Activated CD4-positive, CD25-positive, alpha-beta regulatory T cell treated with anti-CD3 and anti-CD28 coated beads, Interleukin-2, amount 50 U/mL, for 24 hours (primary cell): Measurements from ENCODE around the gene DTD1.

Experiments
- ATAC-seq, 2 donors: fragments of 150-1000 bp; cut with Tn5 transposase; one replicate each; pipeline ENCODE4 v1.10.0; 2021; ENCODE audit warnings: mild to moderate bottlenecking in 1 of 2, moderate library complexity in 1 of 2

Gene DTD1, protein sequence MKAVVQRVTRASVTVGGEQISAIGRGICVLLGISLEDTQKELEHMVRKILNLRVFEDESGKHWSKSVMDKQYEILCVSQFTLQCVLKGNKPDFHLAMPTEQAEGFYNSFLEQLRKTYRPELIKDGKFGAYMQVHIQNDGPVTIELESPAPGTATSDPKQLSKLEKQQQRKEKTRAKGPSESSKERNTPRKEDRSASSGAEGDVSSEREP

GRCh38 chr20:18587665-18588573 lies at the start of gene DTD1:
DTD1 (plus strand) TSS chr20:18588054; CDS start chr20:18588073, 19 bp downstream.
- peak; percentile 81 to 84 for ATAC-seq

DNA sequence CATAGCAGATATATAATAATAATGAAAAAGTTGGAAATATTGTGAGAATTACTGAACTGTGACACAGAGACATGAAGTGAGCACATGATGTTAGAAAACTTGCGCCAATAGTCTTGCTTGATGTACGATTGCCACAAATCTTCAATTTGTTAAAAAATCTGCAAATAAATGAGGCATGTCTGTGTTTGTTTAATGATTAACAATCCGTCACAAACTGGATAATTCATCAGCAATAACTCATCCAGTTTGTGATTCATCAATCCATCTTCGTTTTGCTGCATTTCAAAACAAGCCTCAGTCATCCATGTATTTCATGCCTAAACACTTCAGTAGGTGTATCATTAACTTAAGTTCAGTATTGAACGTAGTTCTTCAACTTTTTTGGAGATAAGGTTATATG lies 46.1 kb upstream of the DTD1 start:
- ATAC-seq: no peak

DNA sequence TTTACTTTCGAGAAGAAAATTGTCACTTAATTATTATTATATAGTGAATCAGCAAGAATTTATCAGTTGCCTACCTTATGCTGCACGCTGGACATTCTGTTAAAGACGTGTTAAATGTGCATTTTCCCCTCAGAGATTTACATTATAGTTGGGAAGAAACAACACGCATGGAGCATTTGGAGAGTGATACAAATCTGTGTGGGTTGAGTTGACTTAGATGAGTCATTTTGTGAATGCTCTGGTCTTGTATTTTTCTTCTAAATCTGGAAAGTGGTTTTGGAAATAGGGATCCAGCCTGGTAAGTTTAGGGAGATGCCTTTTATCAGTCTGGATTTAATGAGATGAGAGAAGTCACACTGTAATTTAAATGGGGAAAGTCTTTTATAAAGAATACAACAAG lies 44.6 kb upstream of the DTD1 start:
- no peak for ATAC-seq

DNA sequence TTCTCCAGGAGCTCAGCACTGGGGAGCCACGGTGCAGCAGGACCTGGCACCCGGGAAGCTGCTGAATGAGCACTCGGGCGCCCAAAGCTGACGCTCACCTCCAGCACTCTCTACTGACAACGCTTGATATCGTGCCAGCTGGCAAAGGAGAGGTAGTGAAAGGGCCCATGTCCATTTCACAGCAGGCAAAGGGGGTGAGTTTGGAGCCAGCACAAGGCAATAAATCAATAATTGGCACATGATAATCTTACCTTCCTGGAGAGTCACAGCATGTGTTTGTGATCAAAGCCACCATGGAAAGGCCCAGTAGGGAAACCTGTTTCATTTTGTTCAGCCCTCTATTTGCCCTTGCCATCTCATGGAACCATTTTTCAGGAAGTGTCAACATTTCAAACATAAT lies 43.9 kb upstream of the DTD1 start:
- ATAC-seq: no peak

DNA sequence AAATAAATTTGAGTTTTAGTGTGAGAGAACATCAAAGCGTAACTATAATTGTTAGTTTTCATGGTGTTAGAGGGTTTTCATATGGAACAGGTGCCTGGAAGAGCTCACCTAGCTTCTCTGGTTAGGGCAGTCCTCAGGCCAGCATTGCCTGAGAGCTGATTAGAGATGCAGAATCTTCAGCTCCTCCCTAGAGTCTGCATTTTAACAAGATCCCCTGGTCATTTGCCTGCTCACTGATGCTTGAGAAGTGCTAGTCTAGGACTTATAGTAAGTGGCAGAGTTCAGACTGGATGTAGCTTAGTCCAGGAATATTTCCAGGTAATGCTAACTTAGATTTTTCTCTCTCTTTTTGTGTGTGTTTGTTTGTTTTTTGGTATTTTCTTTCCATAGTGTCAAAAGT lies 42.3 kb upstream of the DTD1 start:
- no peak for ATAC-seq

DNA sequence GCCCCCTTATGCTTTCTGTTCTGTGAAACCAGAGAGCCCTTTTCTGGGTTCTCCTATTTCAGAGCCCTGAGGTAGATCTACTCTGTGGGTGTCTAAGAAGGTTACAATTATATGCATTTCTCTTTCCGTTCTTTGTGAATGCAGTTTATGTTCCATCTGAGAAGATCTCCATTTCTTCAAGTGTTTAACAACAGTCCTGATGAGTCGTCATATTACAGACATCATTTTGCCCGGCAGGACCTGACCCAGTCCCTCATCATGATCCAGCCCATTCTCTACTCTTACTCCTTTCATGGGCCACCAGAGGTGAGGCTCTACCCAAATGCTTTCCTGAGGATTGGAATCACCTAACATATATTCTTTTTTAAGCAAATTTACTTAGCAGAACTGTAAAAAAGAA lies 39.4 kb upstream of the DTD1 start:
- no peak for ATAC-seq

DNA sequence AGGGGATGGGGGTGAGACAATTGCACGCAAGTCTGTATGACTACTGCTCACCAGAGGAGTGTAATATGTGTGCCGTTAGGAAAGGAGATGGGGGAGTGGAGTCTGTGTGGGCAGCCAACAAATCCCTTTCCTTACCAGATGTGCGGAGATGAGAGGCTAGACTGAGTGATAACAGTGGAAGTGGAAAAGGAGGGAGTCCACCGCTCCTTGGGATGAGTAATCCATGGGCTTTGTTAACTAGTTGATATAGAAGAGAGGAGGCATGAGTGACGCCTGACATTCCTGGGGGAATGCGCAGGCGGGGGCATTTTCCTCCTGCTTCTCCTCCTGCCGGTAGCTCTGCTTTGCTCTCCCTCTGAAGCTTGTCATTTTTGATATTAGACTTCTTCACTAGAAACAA lies 34.1 kb upstream of the DTD1 start:
- no peak for ATAC-seq

DNA sequence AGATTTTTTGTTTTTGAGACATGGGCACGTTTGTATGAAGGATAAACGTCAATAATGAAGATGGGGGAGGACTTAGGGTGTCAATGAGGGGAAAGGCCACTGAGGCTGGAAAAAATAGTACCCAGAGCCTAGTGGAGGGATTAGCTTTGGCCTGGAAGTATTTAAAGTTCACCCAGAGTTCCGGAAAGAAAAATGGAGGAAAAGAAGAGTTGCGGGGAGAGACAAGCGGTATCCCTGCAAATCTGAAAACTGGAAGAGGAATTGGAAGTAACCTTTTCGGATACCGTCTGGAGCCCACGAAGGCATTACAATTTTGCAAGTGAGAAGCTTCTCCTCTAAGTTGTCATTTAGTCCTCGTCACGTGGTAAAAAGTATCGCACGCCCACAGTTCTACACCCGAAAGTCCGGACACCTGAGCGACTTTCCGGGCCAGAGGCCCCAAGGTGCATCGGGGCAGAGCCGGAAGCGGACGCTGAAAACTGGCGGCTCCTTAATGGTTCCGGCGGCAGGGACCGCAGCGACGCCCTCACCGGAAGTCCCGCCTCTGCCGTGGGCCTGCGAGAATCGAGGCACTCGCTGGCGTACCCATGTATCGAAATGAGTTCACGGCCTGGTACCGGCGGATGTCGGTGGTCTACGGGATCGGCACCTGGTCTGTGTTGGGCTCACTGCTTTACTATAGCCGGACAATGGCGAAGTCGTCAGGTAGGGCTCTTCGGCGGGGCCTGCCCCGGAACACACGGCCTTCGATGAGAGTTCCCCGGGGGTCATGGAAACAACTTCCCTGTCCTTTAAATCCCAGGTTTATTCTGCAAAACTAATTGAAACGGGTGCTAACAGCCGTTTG lies 20.7 kb upstream of the DTD1 start, which contains the start of gene SMIM26:
Gene SMIM26, plus strand, starts transcription at position 541 of the 847 bp plus-strand sequence. Its CDS starts 47 bp downstream, at position 588.
- peak; percentile 99 for ATAC-seq

GRCh38 chr20:18567739-18568091 lies 20.1 kb upstream of the DTD1 start:
- ATAC-seq: no peak

- ATAC-seq: no peak
These were observed 16.8 kb upstream of the DTD1 start for GRCh38 chr20:18571009-18571408.

- ATAC-seq: no peak
These were observed 16.3 kb upstream of the DTD1 start for GRCh38 chr20:18571578-18571977.

DNA sequence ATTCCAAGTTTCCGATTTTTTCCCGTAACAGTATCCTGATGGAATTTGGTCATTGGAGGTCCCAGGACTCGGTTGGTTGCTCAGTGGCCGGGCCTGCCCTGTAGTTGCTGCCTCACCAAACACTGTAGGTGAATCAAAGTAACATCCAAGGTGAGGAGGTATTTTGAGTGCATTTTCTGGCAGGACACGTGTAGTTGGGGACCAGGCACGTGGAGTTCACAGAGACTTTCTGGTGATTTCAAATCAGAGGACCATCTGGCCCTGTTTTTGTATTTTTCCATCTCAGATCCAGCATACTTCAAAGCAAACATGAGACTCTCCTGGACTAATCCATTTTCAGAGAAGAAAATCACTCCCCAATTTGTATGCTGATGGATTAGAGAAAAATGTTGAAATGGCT lies 9.9 kb upstream of the DTD1 start:
- no peak for ATAC-seq

DNA sequence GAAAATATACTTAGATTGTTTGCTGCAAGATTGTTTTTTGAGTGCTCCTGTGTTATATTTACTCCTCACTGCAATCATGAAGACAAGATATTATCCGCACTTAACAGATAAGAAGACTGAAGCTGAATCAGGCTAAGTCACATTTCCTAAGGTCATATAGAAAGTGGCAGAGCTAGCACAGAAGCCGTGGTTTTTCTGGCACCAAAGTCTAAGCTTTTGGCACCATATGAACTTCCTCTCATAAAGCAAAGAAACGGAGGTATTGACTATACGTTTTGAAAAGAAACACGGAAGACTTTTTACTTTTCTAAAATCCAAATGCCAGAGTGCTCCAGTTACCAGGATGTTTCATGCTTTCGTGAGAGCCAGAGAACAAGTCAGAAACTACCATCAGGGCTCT lies 9.3 kb upstream of the DTD1 start:
- no peak for ATAC-seq

GRCh38 chr20:18580012-18580411 lies 7.8 kb upstream of the DTD1 start:
- ATAC-seq: no peak

DNA sequence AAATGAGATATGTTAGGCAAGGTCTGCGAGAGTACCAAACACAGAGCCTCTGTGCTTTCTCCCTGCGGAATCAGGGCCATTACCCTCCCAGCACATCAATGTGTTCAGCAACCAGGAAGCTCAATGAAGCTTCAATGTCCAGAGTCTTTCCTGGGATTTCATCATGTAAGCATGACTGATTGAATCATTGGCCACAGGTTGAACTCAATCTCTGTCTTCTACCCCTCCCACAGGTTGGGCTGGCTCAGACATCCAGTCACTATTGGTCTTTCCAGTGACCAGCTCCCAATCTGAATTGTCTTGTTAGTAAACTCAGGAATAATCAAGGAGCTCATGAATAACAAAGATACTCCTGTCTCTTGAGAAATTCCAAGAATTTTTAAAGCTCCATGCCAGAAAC lies 2.7 kb upstream of the DTD1 start:
- no peak for ATAC-seq

DNA sequence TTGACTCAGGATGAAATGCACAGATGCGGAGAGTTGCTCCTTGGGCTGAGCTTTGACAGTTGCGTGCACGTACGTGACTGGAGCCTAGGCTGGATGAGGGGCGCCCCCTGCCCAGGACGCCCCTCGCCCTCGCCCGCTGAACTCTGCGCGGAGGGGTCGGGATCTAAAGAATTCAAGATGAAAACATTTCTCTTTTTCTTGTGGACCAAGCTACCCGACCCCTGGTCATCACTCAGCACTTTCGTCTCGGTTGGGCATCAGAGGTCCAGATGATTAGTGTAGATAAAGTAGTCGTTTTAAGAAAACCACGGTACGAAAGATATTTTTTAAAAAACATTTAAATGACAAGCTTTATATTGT lies 700 bp downstream of the DTD1 start:
- ATAC-seq: no peak

GRCh38 chr20:18589941-18590674 lies 2.3 kb downstream of the DTD1 start:
- no peak for ATAC-seq

GRCh38 chr20:18596270-18596669 lies 8.4 kb downstream of the DTD1 start:
- no peak for ATAC-seq

DNA sequence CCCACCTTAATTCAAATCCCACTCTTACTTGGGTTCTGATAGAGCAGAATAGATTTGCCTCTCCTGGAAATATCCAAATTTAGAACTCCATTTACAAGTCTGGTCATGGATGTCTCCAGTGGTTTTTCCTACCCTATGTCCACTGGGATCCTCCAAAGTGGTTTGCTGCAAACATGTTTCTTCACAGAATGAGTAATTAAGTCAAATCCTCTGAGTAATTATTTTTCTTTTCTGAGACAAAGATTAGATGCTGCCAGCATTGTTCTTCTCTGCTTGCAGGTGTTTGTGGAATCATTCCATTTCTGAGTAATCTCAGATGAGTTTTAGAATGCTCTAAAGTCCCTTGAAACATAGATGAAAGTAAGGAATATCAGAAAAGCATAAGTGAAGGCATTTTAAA lies 21.9 kb downstream of the DTD1 start:
- no peak for ATAC-seq

- ATAC-seq: no peak
These were observed 23.6 kb downstream of the DTD1 start for GRCh38 chr20:18611492-18611891.

DNA sequence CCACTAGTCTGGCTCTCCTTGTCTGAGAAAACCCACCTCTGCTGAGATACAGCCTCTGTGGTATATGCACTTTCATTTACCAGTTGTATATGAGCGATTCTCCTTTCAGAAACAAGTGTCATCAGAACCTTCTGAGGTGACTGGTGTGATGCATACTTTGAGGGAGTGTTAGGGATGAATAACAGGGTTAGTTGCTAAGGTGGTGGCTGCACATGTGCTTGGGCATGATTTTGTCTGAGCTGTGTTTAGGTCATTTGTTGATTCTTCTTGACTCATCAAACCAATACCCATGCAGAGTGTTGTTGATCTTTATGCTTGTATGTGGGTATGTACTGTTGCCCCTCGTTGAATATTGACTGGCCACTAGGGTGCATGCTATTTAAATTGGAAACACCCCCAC lies 25.7 kb downstream of the DTD1 start:
- peak; percentile 41 to 51 for ATAC-seq

- no peak for ATAC-seq
These were observed 26.4 kb downstream of the DTD1 start for GRCh38 chr20:18614244-18614643.
